Nephron progenitor cell (in vitro differentiated cells): ENCODE data around the gene COIL.

Experiments
- DNase-seq: peaks from one replicate; pipeline ENCODE4 v3.0.0; 2021
- H3K27ac Mint-ChIP-seq: 2 replicates; pipeline ENCODE4 v1.8.0; 2021; ENCODE audit warnings: mild to moderate bottlenecking, moderate library complexity, mixed read lengths
- H3K27me3 Mint-ChIP-seq: 2 replicates; pipeline ENCODE4 v1.8.0; 2021; ENCODE audit warnings: mild to moderate bottlenecking, low read depth, mixed read lengths; ENCODE audit not compliant: poor library complexity
- H3K36me3 Mint-ChIP-seq: 2 replicates; pipeline ENCODE4 v1.8.0; 2021; ENCODE audit warnings: low read depth, mixed read lengths
- H3K4me1 Mint-ChIP-seq: 2 replicates; pipeline ENCODE4 v1.8.0; 2021; ENCODE audit warnings: mixed read lengths
- H3K4me3 Mint-ChIP-seq: 2 replicates; pipeline ENCODE4 v1.8.0; 2021; ENCODE audit warnings: mild to moderate bottlenecking, moderate library complexity, mixed read lengths
- H3K9me3 Mint-ChIP-seq: 2 replicates; pipeline ENCODE4 v1.8.0; 2021; ENCODE audit warnings: mild to moderate bottlenecking, moderate library complexity, mixed read lengths
- CTCF ChIP-seq: fragments of 200-600 bp; sonication (generic); IDR thresholded peaks from 2 replicates; pipeline ENCODE4 v1.5.0; 2021; ENCODE audit warnings: antibody characterized with exemption

The COIL gene

DNA sequence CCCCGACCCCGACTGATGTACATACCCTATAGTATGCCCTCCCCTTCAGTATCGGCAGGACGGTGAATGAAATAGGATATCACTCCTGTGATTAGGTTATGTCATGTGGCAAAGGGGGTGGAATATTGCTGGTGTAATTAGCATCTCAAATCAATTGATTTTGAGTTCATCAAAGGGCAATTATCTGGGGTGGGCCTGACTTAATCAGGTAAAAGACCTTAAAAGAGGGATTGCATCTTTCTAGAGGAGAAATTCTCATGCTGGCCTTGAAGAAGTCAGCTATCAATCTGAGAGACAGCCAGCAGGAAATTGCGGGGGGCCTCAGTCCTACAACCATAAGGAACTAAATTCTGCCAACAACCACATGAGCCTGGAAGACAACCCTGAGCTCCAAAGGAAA lies 57.3 kb downstream of the COIL start:
- H3K4me1 Mint-ChIP-seq = peaks cover 33% of the 10 kb centered on the region
- H3K9me3 Mint-ChIP-seq = peaks cover 6% of the 10 kb centered on the region
- no peak overlapping the region for H3K27ac Mint-ChIP-seq
- H3K27me3 Mint-ChIP-seq = no peaks in the 10 kb centered on the region
- no peak overlapping the region for H3K4me3 Mint-ChIP-seq
- no peak for DNase-seq
- peaks cover 76% of the 10 kb centered on the region for H3K36me3 Mint-ChIP-seq
- no peak for TF ChIP-seq CTCF

DNA sequence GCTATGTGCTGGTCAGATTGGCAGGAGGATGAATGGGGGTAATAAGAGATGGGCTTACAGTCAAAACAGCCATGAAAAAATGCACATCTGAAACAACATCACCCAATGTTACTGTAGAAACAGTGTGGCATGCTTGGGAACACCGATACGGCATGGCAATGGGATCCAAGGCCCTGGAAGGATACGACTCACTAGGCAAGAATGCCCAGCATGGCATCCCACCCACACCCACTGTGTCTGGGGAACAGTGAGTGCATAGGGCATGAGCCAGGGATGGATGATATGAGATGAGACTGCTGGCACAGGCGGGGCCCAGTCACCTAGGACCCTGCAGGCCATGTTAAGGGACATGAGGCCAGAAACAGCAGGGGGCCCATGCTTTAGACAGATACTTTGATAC lies 58.5 kb downstream of the COIL start:
- H3K4me3 Mint-ChIP-seq = no peak overlapping the region
- peaks cover 44% of the 10 kb centered on the region for H3K4me1 Mint-ChIP-seq
- H3K9me3 Mint-ChIP-seq = peaks cover 6% of the 10 kb centered on the region
- TF ChIP-seq CTCF = no peak
- H3K36me3 Mint-ChIP-seq = peaks cover 64% of the 10 kb centered on the region
- H3K27ac Mint-ChIP-seq = no peak overlapping the region
- no peaks in the 10 kb centered on the region for H3K27me3 Mint-ChIP-seq
- DNase-seq = no peak

- Mint-ChIP-seq H3K27me3 (peaks cover 2% of the 10 kb centered on the region), H3K4me3 (no peak overlapping the region), H3K27ac (peak overlapping the region; percentile 65), H3K4me1 (peaks cover 66% of the 10 kb centered on the region), H3K9me3 (peaks cover 5% of the 10 kb centered on the region), H3K36me3 (peaks cover 50% of the 10 kb centered on the region)
- TF ChIP-seq CTCF = no peak
- no peak for DNase-seq
Measured at GRCh38 chr17:56899403-56899802, 61.4 kb downstream of the COIL start.

GRCh38 chr17:56898874-56899273 lies 62.0 kb downstream of the COIL start:
- H3K4me1 Mint-ChIP-seq = peaks cover 69% of the 10 kb centered on the region
- peak overlapping the region; percentile 65 for H3K27ac Mint-ChIP-seq
- H3K36me3 Mint-ChIP-seq = peaks cover 46% of the 10 kb centered on the region
- TF ChIP-seq CTCF = no peak
- peaks cover 2% of the 10 kb centered on the region for H3K27me3 Mint-ChIP-seq
- H3K9me3 Mint-ChIP-seq = no peaks in the 10 kb centered on the region
- peak; percentile 20 for DNase-seq
- no peak overlapping the region for H3K4me3 Mint-ChIP-seq

DNA sequence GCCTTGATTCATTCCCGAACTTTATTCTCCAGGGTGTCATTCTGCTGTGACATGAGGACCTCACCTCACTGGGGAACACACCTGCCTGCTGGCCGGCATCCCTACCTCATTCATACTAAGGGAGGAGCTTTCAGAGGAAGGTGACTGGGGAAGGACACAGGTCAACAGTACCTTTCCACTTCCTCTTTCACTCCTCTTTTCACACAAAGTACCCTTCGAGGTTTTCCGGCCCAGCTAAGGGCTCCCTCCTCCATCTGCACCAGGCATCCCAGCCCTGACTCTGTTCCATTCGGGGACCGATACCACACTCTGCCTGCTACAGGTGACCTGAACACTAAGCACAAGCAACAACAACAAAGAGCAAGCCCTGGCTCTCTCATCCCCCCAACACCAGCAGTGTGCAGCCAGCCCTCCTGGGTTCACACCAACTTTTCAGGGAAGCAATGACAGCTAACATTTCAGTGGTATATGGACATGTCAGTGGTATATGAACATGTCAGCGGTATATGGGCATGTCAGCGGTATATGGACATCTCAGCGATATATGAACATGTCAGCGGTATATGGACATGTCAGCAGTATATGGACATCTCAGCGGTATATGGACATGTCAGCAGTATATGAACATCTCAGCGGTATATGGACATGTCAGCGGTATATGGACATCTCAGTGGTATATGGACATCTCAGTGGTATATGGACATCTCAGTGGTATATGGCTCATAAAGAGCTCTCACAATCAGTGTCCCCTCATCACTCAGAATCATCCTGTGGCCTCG lies 63.0 kb downstream of the COIL start:
- H3K36me3 Mint-ChIP-seq = peaks cover 41% of the 10 kb centered on the region
- peaks cover 2% of the 10 kb centered on the region for H3K27me3 Mint-ChIP-seq
- no peak overlapping the region for H3K27ac Mint-ChIP-seq
- no peak overlapping the region for H3K4me3 Mint-ChIP-seq
- H3K9me3 Mint-ChIP-seq = no peaks in the 10 kb centered on the region
- H3K4me1 Mint-ChIP-seq = peaks cover 77% of the 10 kb centered on the region
- TF ChIP-seq CTCF = no peak
- DNase-seq = no peak

DNA sequence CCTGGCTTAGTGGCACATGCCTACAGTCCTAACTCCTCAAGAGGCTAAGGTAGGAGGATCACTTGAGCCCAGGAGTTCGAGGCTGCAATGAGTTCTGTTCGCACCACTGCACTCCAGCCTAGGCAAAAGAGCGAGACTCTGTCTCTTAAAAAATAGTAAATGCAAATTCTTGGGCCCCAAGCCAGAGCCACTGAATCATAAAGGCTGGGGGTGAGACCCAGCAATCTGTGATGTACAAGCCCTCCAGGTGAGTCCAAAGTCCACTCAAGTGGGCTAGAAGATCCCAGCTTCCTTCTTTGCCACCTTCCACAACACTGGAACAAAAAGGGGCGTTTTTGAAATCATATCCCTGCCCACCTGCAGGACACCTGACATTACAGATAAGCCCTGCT lies 63.9 kb downstream of the COIL start:
- H3K4me3 Mint-ChIP-seq = no peak overlapping the region
- TF ChIP-seq CTCF = no peak
- peaks cover 74% of the 10 kb centered on the region for H3K4me1 Mint-ChIP-seq
- DNase-seq = no peak
- peaks cover 41% of the 10 kb centered on the region for H3K36me3 Mint-ChIP-seq
- peaks cover 2% of the 10 kb centered on the region for H3K27me3 Mint-ChIP-seq
- H3K9me3 Mint-ChIP-seq = peaks cover 3% of the 10 kb centered on the region
- H3K27ac Mint-ChIP-seq = no peak overlapping the region
